ENCODE measurements around the gene TRDN. TPM values are rescaled to one million over a fixed set of nuclear protein-coding genes. Genes with fewer than 3 reads are reported as not detected.

TRDN gene
- total RNA-seq, 6 experiments from 2014 or later: 0.06 to 0.19 TPM; not detected in 4

GRCh38 chr6:123214433-123214832 is 422.3 kb downstream of the TRDN start:
- no peak for TF ChIP-seq CTCF (IDR thresholded peaks at IDR 0.05)
- TF ChIP-seq POLR2A (IDR thresholded peaks at IDR 0.05): no peak
- intact Hi-C loops (cut with DNase I): no loop called here
- Histone ChIP-seq H3K27me3 (no peaks in the 10 kb centered on the region), H3K36me3 (no peaks in the 10 kb centered on the region), H3K4me1 (no peaks in the 10 kb centered on the region), H3K4me3 (no peak overlapping the region), H3K27ac (no peak overlapping the region), H3K9me3 (no peaks in the 10 kb centered on the region)
- no peak for ATAC-seq
- DNase-seq: no peak
- 38% methylated on average over 2 of the region's 2 CpGs for WGBS (ENCODE audit: insufficient coverage, low coverage, low lambda C conversion rate, missing lambda C conversion rate)

GRCh38 chr6:123213921-123214320 is 422.8 kb downstream of the TRDN start:
- WGBS (ENCODE audit: insufficient coverage, low coverage, low lambda C conversion rate, missing lambda C conversion rate): 72% methylated on average over 3 of the region's 3 CpGs
- H3K9me3 ChIP-seq: no peaks in the 10 kb centered on the region

GRCh38 chr6:123211777-123212545 is 424.8 kb downstream of the TRDN start:
- H3K36me3 ChIP-seq: no peaks in the 10 kb centered on the region
- no peak for ATAC-seq
- DNase-seq: no peak
- no peaks in the 10 kb centered on the region for H3K4me1 ChIP-seq
- no peaks in the 10 kb centered on the region for H3K27me3 ChIP-seq
- no peak overlapping the region for H3K4me3 ChIP-seq
- H3K27ac ChIP-seq: no peak overlapping the region
- no peak for TF ChIP-seq CTCF (IDR thresholded peaks at IDR 0.05)
- no peak for TF ChIP-seq POLR2A (IDR thresholded peaks at IDR 0.05)
- intact Hi-C loops (cut with DNase I): no loop called here
- no peaks in the 10 kb centered on the region for H3K9me3 ChIP-seq
- 56% methylated on average over 4 of the region's 4 CpGs for WGBS (ENCODE audit: insufficient coverage, low coverage, low lambda C conversion rate, missing lambda C conversion rate)

More at GRCh38 chr6:123213921-123214320, 422.8 kb downstream of the TRDN start:
- no peak for TF ChIP-seq POLR2A (IDR thresholded peaks at IDR 0.05)
- no peak for TF ChIP-seq CTCF (IDR thresholded peaks at IDR 0.05)
- intact Hi-C loops (cut with DNase I): no loop called here
- DNase-seq: no peak
- no peak for ATAC-seq
- Histone ChIP-seq H3K4me3 (no peak overlapping the region), H3K27ac (no peak overlapping the region), H3K4me1 (no peaks in the 10 kb centered on the region), H3K36me3 (no peaks in the 10 kb centered on the region), H3K27me3 (no peaks in the 10 kb centered on the region)

- ATAC-seq (no peak), DNase-seq (no peak)
- no peaks in the 10 kb centered on the region for H3K9me3 ChIP-seq
- TF ChIP-seq CTCF (IDR thresholded peaks at IDR 0.05): no peak
- no peak for TF ChIP-seq POLR2A (IDR thresholded peaks at IDR 0.05)
- no peaks in the 10 kb centered on the region for H3K4me1 ChIP-seq
- H3K27ac ChIP-seq: no peak overlapping the region
- no peaks in the 10 kb centered on the region for H3K36me3 ChIP-seq
- WGBS (ENCODE audit: insufficient coverage, low coverage, low lambda C conversion rate, missing lambda C conversion rate): 55% methylated on average over 2 of the region's 2 CpGs
- no peak overlapping the region for H3K4me3 ChIP-seq
- intact Hi-C loops (cut with DNase I): no loop called here
- H3K27me3 ChIP-seq: no peaks in the 10 kb centered on the region
These were observed 426.1 kb downstream of the TRDN start for GRCh38 chr6:123210645-123211044.
